ENCODE results near the gene SSR3. TPM values are rescaled to one million over a fixed set of nuclear protein-coding genes. Genes with fewer than 3 reads are reported as not detected.

SSR3 gene
- total RNA-seq, 1 donor: 212 TPM

- H3K4me2 ChIP-seq (ENCODE audit: insufficient read depth, low read length): no peak overlapping the region
- TF ChIP-seq, protein P1, sequence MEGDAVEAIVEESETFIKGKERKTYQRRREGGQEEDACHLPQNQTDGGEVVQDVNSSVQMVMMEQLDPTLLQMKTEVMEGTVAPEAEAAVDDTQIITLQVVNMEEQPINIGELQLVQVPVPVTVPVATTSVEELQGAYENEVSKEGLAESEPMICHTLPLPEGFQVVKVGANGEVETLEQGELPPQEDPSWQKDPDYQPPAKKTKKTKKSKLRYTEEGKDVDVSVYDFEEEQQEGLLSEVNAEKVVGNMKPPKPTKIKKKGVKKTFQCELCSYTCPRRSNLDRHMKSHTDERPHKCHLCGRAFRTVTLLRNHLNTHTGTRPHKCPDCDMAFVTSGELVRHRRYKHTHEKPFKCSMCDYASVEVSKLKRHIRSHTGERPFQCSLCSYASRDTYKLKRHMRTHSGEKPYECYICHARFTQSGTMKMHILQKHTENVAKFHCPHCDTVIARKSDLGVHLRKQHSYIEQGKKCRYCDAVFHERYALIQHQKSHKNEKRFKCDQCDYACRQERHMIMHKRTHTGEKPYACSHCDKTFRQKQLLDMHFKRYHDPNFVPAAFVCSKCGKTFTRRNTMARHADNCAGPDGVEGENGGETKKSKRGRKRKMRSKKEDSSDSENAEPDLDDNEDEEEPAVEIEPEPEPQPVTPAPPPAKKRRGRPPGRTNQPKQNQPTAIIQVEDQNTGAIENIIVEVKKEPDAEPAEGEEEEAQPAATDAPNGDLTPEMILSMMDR (IDR thresholded peaks at IDR 0.05; ENCODE audit: extremely low read depth, low read depth, low read length): no peak
- no peaks in the 10 kb centered on the region for H3K27me3 ChIP-seq (ENCODE audit: insufficient read depth, low read length)
- no peaks in the 10 kb centered on the region for H3K79me2 ChIP-seq (ENCODE audit: insufficient read depth, low read length)
- no peaks in the 10 kb centered on the region for H4K20me1 ChIP-seq (ENCODE audit: insufficient read depth, low read length)
- no peak overlapping the region for H3K27ac ChIP-seq (ENCODE audit: low read depth, low read length)
- no peak for DNase-seq (ENCODE audit: insufficient read length, low spot score, missing footprints)
- no peaks in the 10 kb centered on the region for H3K36me3 ChIP-seq (ENCODE audit: insufficient read depth, low read length)
- H3K4me1 ChIP-seq (ENCODE audit: insufficient read depth, low read length): peaks cover 7% of the 10 kb centered on the region
- no peak overlapping the region for H2AFZ ChIP-seq (ENCODE audit: low read length)
- H3K9me3 ChIP-seq (ENCODE audit: low read depth, low read length): no peaks in the 10 kb centered on the region
- no peak overlapping the region for H3K4me3 ChIP-seq (ENCODE audit: insufficient read depth, low read length)
Measured at GRCh38 chr3:156601497-156601896, 46.6 kb upstream of the SSR3 start.

DNA sequence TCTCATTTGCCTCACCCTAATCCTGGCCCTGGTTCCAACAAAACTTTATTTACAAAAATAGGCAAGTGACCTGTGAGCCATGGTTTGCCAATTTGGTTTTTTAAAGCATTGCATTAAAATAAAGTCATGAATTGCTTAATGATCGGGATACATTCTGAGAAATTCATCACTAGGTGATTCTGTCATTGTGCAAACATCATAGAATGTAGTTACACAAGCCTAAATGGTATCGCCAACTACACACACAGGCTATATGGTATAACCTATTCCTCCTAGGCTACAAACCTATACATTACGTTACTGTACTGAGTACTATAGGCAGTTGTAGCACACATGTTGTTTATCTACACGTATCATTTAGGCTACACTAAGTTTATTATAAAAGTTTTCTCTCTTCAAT, 45.9 kb upstream of the SSR3 start:
- Histone ChIP-seq H3K27ac (ENCODE audit: low read depth, low read length) (no peak overlapping the region), H3K79me2 (ENCODE audit: insufficient read depth, low read length) (no peaks in the 10 kb centered on the region), H3K9me3 (ENCODE audit: low read depth, low read length) (no peaks in the 10 kb centered on the region), H3K4me3 (ENCODE audit: insufficient read depth, low read length) (no peak overlapping the region), H3K4me1 (ENCODE audit: insufficient read depth, low read length) (peaks cover 4% of the 10 kb centered on the region), H3K36me3 (ENCODE audit: insufficient read depth, low read length) (no peaks in the 10 kb centered on the region), H4K20me1 (ENCODE audit: insufficient read depth, low read length) (no peaks in the 10 kb centered on the region), H2AFZ (ENCODE audit: low read length) (no peak overlapping the region), H3K4me2 (ENCODE audit: insufficient read depth, low read length) (no peak overlapping the region), H3K27me3 (ENCODE audit: insufficient read depth, low read length) (no peaks in the 10 kb centered on the region)
- TF ChIP-seq, protein P1 (IDR thresholded peaks at IDR 0.05; ENCODE audit: extremely low read depth, low read depth, low read length): no peak
- no peak for DNase-seq (ENCODE audit: insufficient read length, low spot score, missing footprints)

- Histone ChIP-seq H3K4me2 (ENCODE audit: insufficient read depth, low read length) (no peak overlapping the region), H3K27ac (ENCODE audit: low read depth, low read length) (no peak overlapping the region), H3K4me3 (ENCODE audit: insufficient read depth, low read length) (no peak overlapping the region), H3K79me2 (ENCODE audit: insufficient read depth, low read length) (no peaks in the 10 kb centered on the region), H3K9me3 (ENCODE audit: low read depth, low read length) (no peaks in the 10 kb centered on the region), H3K27me3 (ENCODE audit: insufficient read depth, low read length) (no peaks in the 10 kb centered on the region), H3K36me3 (ENCODE audit: insufficient read depth, low read length) (no peaks in the 10 kb centered on the region), H3K4me1 (ENCODE audit: insufficient read depth, low read length) (no peaks in the 10 kb centered on the region), H2AFZ (ENCODE audit: low read length) (no peak overlapping the region), H4K20me1 (ENCODE audit: insufficient read depth, low read length) (no peaks in the 10 kb centered on the region)
- TF ChIP-seq, protein P1 (IDR thresholded peaks at IDR 0.05; ENCODE audit: extremely low read depth, low read depth, low read length): no peak
- no peak for DNase-seq (ENCODE audit: insufficient read length, low spot score, missing footprints)
Measured at GRCh38 chr3:156599089-156599874, 44.4 kb upstream of the SSR3 start.

- no peaks in the 10 kb centered on the region for H3K79me2 ChIP-seq (ENCODE audit: insufficient read depth, low read length)
- H3K27ac ChIP-seq (ENCODE audit: low read depth, low read length): no peak overlapping the region
Measured at GRCh38 chr3:156598413-156598812, 43.5 kb upstream of the SSR3 start.

More at GRCh38 chr3:156598413-156598812, 43.5 kb upstream of the SSR3 start:
- H4K20me1 ChIP-seq (ENCODE audit: insufficient read depth, low read length): no peaks in the 10 kb centered on the region
- no peak overlapping the region for H3K4me2 ChIP-seq (ENCODE audit: insufficient read depth, low read length)
- H3K4me1 ChIP-seq (ENCODE audit: insufficient read depth, low read length): no peaks in the 10 kb centered on the region
- DNase-seq (ENCODE audit: insufficient read length, low spot score, missing footprints): no peak
- TF ChIP-seq, protein P1 (IDR thresholded peaks at IDR 0.05; ENCODE audit: extremely low read depth, low read depth, low read length): no peak
- H2AFZ ChIP-seq (ENCODE audit: low read length): no peak overlapping the region
- H3K9me3 ChIP-seq (ENCODE audit: low read depth, low read length): no peaks in the 10 kb centered on the region
- no peak overlapping the region for H3K4me3 ChIP-seq (ENCODE audit: insufficient read depth, low read length)
- no peaks in the 10 kb centered on the region for H3K36me3 ChIP-seq (ENCODE audit: insufficient read depth, low read length)
- H3K27me3 ChIP-seq (ENCODE audit: insufficient read depth, low read length): no peaks in the 10 kb centered on the region

Data from osteoblast (primary cell).